Sigmoid colon (tissue), 7 donors: Measurements from ENCODE around the gene LTK. TPM values are rescaled to one million over a fixed set of nuclear protein-coding genes. Genes with fewer than 3 reads are reported as not detected.

Experiments
- DNase-seq: peaks from one replicate; pipeline ENCODE4 v3.0.0-alpha.2; 2019
- H3K27ac ChIP-seq, 4 donors: fragments of 200-600 bp; sonication (generic); one replicate each; pipeline ENCODE4 v1.5.1; 2016 to 2019; ENCODE audit warnings: mild to moderate bottlenecking in 1 of 4
- H3K27me3 ChIP-seq, 3 donors: fragments of 200-600 bp; sonication (generic); one replicate each; pipeline ENCODE4 v1.5.1; 2019; ENCODE audit warnings: mild to moderate bottlenecking in 1 of 3
- H3K36me3 ChIP-seq, 4 donors: fragments of 200-600 bp; sonication (generic); one replicate each; pipeline ENCODE4 v1.5.1; 2016 to 2019
- H3K4me1 ChIP-seq, 4 donors: fragments of 200-600 bp; sonication (generic); one replicate each; pipeline ENCODE4 v1.5.1; 2017 to 2019
- H3K4me3 ChIP-seq, 4 donors: fragments of 200-600 bp; sonication (generic); one replicate each; pipeline ENCODE4 v1.5.1; 2017 to 2019; ENCODE audit warnings: mild to moderate bottlenecking in 2 of 4, moderate library complexity in 1 of 4
- H3K9me3 ChIP-seq, 4 donors: fragments of 200-600 bp in 3 of 4; sonication (generic) in 3 of 4; one replicate each; pipeline versions ENCODE4 v1.5.1 to v1.6.1; 2013 to 2019
- CTCF ChIP-seq, 4 experiments: fragments of 450-650 bp in 3 of 4; fragments of 200-600 bp in 1 of 4; IDR thresholded peaks; one replicate each; pipeline ENCODE4 v1.5.1; 2016 to 2019; ENCODE audit warnings: antibody characterized with exemption in 4 of 4, mild to moderate bottlenecking in 3 of 4, moderate library complexity in 2 of 4
- EP300 ChIP-seq, 4 donors: sonication (generic); formaldehyde crosslinking; IDR thresholded peaks; one replicate each; pipeline ENCODE4 v1.6.1; 2017; ENCODE audit warnings: antibody characterized with exemption in 4 of 4
- POLR2A ChIP-seq, 2 donors: fragments of 450-650 bp; IDR thresholded peaks; one replicate each; pipeline ENCODE4 v1.6.1; 2016; ENCODE audit warnings: antibody characterized with exemption in 2 of 2, mild to moderate bottlenecking in 2 of 2, moderate library complexity in 2 of 2
- POLR2AphosphoS5 ChIP-seq, 4 donors: sonication (generic); formaldehyde crosslinking; IDR thresholded peaks; one replicate each; pipeline ENCODE4 v1.6.1; 2017; ENCODE audit warnings: antibody characterized with exemption in 4 of 4
- WGBS, 2 donors: extraction: QIAGEN DNeasy Blood & Tissue Kit; methylation state at CpG; one replicate each; pipeline ENCODE4 v1.1.7; 2013; 5-methylcytosine and 5-hydroxymethylcytosine counted together
- intact Hi-C: fragments of 100-400 bp; cut with DNase I; formaldehyde crosslinking; loops from one replicate; pipeline ENCODE4 v1.15.1; 2023
- polyA plus RNA-seq, 3 donors: library from polyadenylated mRNA; stranded (reverse); fragments of 200-250 nt; gene quantifications; one replicate each; pipeline ENCODE4 v1.2.3, GENCODE V29; 2013
- total RNA-seq, 4 donors: library from RNA; depleted of rRNA; stranded (reverse); fragments of >200 nt; gene quantifications; one replicate each; pipeline ENCODE4 v1.1.0, GENCODE V29; 2016
- donor health status: healthy with polysubstance abuse.
- donor health status: Bipolar disorder and iron deficiency.
- donor health status: healthy.

LTK gene
- total and polyA plus RNA-seq, 7 donors, result 1.6 to 4.8 (median 3.3) TPM; not detected in 1

DNA sequence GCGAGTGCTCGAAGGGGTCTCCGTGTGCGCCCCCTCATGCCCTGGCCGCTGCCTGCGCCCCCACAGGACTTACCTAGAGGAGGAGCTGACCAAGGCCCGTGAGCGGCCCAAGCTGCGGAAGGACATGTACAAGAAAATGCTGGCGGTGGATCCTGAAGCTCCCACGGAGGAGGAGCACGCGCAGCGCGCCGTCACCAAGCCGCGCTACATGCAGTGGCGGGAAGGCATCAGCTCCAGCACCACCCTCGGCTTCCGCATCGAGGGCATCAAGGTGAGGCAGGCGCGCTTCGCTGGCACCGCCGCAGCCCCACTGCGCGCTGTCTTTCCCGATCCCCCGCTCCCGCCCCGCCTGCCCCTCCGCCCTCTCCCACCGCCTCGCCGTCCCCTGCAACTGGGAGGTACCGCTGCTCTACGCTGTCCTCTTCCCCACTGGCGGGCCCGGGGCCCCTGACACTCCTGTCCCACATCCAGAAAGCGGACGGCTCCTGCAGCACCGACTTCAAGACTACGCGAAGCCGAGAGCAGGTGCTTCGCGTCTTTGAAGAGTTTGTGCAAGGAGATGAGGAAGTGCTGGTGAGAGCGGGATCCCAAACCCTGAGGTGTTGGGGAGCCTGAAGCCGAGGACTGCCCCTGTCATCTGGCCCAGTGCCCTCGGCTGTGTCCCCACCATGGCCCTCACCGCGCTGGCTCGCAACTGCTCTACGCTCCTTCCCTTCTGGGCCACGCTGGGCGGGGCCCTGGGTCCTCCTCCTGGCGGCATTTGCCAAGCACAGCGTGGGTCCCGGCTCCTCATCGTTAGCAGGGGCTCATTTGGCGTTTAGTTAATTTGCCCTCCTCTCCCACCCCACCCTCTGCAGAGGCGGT is 11.5 kb downstream of the LTK start:
- H3K27me3 ChIP-seq, result peaks cover 18 to 69% (median 50%) of the 10 kb centered on the region in 3 donors
- WGBS, 2 donors, result 30 to 77% methylated on average over 64 of the region's 64 CpGs
- no peaks in the 10 kb centered on the region for H3K9me3 ChIP-seq

DNA sequence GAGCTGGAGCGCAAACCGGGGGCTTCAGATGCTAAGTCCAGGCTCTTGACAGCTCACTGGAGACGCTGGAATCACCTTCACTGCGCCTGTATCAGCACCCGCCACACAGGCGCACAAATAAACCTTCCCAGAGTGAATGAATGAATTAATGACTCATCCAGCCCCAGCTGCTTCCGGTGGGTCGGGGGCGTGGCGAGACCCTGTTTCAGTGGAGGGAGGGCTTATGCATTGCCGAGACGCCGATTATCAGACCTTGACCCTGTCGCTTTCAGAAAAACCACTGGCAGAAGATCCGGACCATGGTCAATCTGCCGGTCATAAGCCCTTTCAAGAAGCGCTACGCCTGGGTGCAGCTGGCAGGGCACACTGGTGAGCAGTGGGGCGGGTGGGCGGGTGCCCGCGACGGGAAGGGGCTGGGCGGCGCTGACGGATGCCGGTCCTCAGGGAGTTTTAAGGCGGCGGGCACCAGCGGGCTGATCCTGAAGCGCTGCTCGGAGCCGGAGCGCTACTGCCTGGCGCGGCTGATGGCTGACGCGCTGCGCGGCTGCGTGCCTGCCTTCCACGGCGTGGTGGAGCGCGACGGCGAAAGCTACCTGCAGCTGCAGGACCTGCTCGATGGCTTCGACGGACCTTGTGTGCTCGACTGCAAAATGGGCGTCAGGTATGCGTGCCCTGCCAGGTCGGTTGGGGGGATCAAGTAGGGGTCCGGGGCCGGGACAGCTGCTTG is 12.3 kb downstream of the LTK start:
- Histone ChIP-seq H3K4me3 (peak overlapping the region in 3 of 4 donors; percentile 4 to 28 (median 26)), H3K27ac (no peak overlapping the region), H3K27me3 (peaks cover 18 to 78% (median 50%) of the 10 kb centered on the region in 3 donors), H3K36me3 (no peaks in the 10 kb centered on the region), H3K9me3 (no peaks in the 10 kb centered on the region), H3K4me1 (peaks cover 0 to 22% (median 19%) of the 10 kb centered on the region in 4 donors)
- TF ChIP-seq POLR2A (IDR thresholded peaks at IDR 0.05), result no peak
- intact Hi-C loops, result no loop called here
- DNase-seq, result no peak
- WGBS, 2 donors, result 30 to 78% methylated on average over 56 of the region's 56 CpGs

More for the DNA sequence above, 11.5 kb downstream of the LTK start:
- H3K27ac ChIP-seq, result no peak overlapping the region
- H3K4me3 ChIP-seq, result peak overlapping the region in 3 of 4 donors; percentile 4 to 28 (median 26)
- intact Hi-C loops, result no loop called here
- no peaks in the 10 kb centered on the region for H3K36me3 ChIP-seq
- peaks cover 0 to 22% (median 19%) of the 10 kb centered on the region in 4 donors for H3K4me1 ChIP-seq
- TF ChIP-seq CTCF (IDR thresholded peaks at IDR 0.05), result no peak
- TF ChIP-seq EP300 (IDR thresholded peaks at IDR 0.05), result no peak
- TF ChIP-seq POLR2A (IDR thresholded peaks at IDR 0.05), result no peak
- TF ChIP-seq POLR2AphosphoS5 (IDR thresholded peaks at IDR 0.05), result no peak
- DNase-seq, result no peak

- TF ChIP-seq CTCF (IDR thresholded peaks at IDR 0.05) (no peak), POLR2A (IDR thresholded peaks at IDR 0.05) (no peak), EP300 (IDR thresholded peaks at IDR 0.05) (no peak), POLR2AphosphoS5 (IDR thresholded peaks at IDR 0.05) (no peak)
- Histone ChIP-seq H3K9me3 (no peaks in the 10 kb centered on the region), H3K27ac (no peak overlapping the region), H3K27me3 (peaks cover 28 to 97% (median 56%) of the 10 kb centered on the region in 3 donors), H3K36me3 (no peaks in the 10 kb centered on the region), H3K4me1 (peaks cover 0 to 37% (median 32%) of the 10 kb centered on the region in 4 donors), H3K4me3 (no peak overlapping the region)
- WGBS, 2 donors, result 87 to 96% methylated on average over 6 of the region's 6 CpGs
- no peak for DNase-seq
- intact Hi-C loops, result no loop called here
Observed at GRCh38 chr15:41499109-41499851, 14.3 kb downstream of the LTK start.

DNA sequence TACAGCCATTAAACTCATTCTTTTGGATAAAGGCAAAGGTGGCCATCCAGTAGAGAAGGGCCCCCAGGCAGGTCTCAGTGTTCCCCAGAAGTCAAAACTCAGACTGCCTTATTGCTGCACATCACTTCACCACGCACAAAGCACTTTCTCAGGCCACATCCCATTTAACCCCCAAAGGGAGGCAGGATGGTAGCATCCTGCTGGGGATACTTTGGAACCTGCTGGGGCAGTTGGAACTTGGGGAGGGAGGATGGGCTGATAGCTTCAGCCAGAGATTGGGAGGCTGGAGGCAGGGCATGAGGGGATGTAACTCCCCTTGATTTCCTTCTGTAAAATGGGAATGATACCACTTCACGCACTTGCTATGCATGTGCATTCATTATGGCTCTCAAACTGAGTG is 15.0 kb downstream of the LTK start:
- Histone ChIP-seq H3K9me3 (no peaks in the 10 kb centered on the region), H3K27me3 (peaks cover 30 to 97% (median 59%) of the 10 kb centered on the region in 3 donors), H3K36me3 (no peaks in the 10 kb centered on the region), H3K4me3 (no peak overlapping the region), H3K4me1 (peaks cover 0 to 42% (median 36%) of the 10 kb centered on the region in 4 donors), H3K27ac (no peak overlapping the region)
- intact Hi-C loops, result no loop called here
- no peak for DNase-seq
- no peak for TF ChIP-seq EP300 (IDR thresholded peaks at IDR 0.05)
- 88 to 89% methylated on average over 2 of the region's 2 CpGs for WGBS, 2 donors

GRCh38 chr15:41495736-41496599 is 17.7 kb downstream of the LTK start:
- no peak for DNase-seq
- intact Hi-C loops, result no loop called here
- peak overlapping the region in 2 of 4 donors; percentile 8 to 69 for H3K4me3 ChIP-seq
- TF ChIP-seq CTCF (IDR thresholded peaks at IDR 0.05) (no peak), POLR2A (IDR thresholded peaks at IDR 0.05) (no peak), EP300 (IDR thresholded peaks at IDR 0.05) (no peak), POLR2AphosphoS5 (IDR thresholded peaks at IDR 0.05) (no peak)
- H3K9me3 ChIP-seq, result no peaks in the 10 kb centered on the region
- peaks cover 4 to 35% (median 30%) of the 10 kb centered on the region in 4 donors for H3K4me1 ChIP-seq
- H3K27me3 ChIP-seq, result peaks cover 20 to 94% (median 40%) of the 10 kb centered on the region in 3 donors
- H3K36me3 ChIP-seq, result no peaks in the 10 kb centered on the region
- H3K27ac ChIP-seq, result no peak overlapping the region
- 11 to 31% methylated on average over 59 of the region's 59 CpGs for WGBS, 2 donors
